Thymus (tissue), 11 donors: Measurements from ENCODE around the gene MYRIP. TPM values are rescaled to one million over a fixed set of nuclear protein-coding genes. Genes with fewer than 3 reads are reported as not detected.

Experiments used
- DNase-seq, 9 donors: peaks; one replicate each; pipeline ENCODE4 v3.0.0-alpha.2; 2013; ENCODE audit warnings: low spot score in 9 of 9, low read depth in 6 of 9, missing footprints in 1 of 9
- H3K27ac ChIP-seq, 2 donors: one replicate each; pipeline ENCODE4 v1.5.1; 2013; ENCODE audit warnings: control low read depth in 1 of 2, low read depth in 1 of 2, low read length in 1 of 2, mild to moderate bottlenecking in 1 of 2, moderate library complexity in 1 of 2
- H3K27me3 ChIP-seq, 2 donors: one replicate each; pipeline ENCODE4 v1.5.1; 2013; ENCODE audit warnings: low read length in 1 of 2; ENCODE audit not compliant: control insufficient read depth in 2 of 2, insufficient read depth in 1 of 2
- H3K36me3 ChIP-seq, 2 donors: one replicate each; pipeline ENCODE4 v1.5.1; 2013; ENCODE audit warnings: low read length in 1 of 2, mild to moderate bottlenecking in 1 of 2, moderate library complexity in 1 of 2; ENCODE audit not compliant: control insufficient read depth in 2 of 2, insufficient read depth in 2 of 2
- H3K4me1 ChIP-seq, 2 donors: one replicate each; pipeline ENCODE4 v1.5.1; 2013; ENCODE audit warnings: low read length in 2 of 2; ENCODE audit not compliant: control insufficient read depth in 2 of 2, insufficient read depth in 2 of 2
- H3K4me3 ChIP-seq, 2 donors: one replicate each; pipeline ENCODE4 v1.5.1; 2013; ENCODE audit warnings: low read length in 2 of 2, control low read depth in 1 of 2, mild to moderate bottlenecking in 1 of 2
- H3K9me3 ChIP-seq, 2 donors: one replicate each; pipeline ENCODE4 v1.5.1; 2013; ENCODE audit warnings: low read length in 1 of 2, mild to moderate bottlenecking in 1 of 2; ENCODE audit not compliant: control insufficient read depth in 2 of 2, insufficient read depth in 1 of 2
- WGBS: extraction: QIAGEN DNeasy Blood & Tissue Kit; methylation state at CpG from one replicate; pipeline ENCODE4 v1.1.7; 2013; 5-methylcytosine and 5-hydroxymethylcytosine counted together
- polyA plus RNA-seq: library from polyadenylated mRNA; stranded (reverse); fragments of 200-250 nt; gene quantifications from one replicate; pipeline ENCODE4 v1.2.3, GENCODE V29; 2013
- total RNA-seq: library from RNA; stranded (reverse); fragments of 120-200 nt; gene quantifications from one replicate; pipeline ENCODE4 v1.2.4, GENCODE V29; 2013
- donor health status: healthy.

The MYRIP gene
- total and polyA plus RNA-seq, 2 donors = 0.28 to 1.6 TPM

GRCh38 chr3:39907981-39908380 is 98.6 kb downstream of the MYRIP start:
- no peaks in the 10 kb centered on the region for H3K9me3 ChIP-seq
- WGBS = 66% methylated on average over 4 of the region's 4 CpGs
- H3K36me3 ChIP-seq = no peaks in the 10 kb centered on the region
- no peak overlapping the region for H3K4me3 ChIP-seq
- no peak overlapping the region for H3K27ac ChIP-seq
- H3K4me1 ChIP-seq = no peaks in the 10 kb centered on the region
- H3K27me3 ChIP-seq = no peaks in the 10 kb centered on the region
- no peak for DNase-seq

GRCh38 chr3:39910135-39910534 is 100.7 kb downstream of the MYRIP start:
- WGBS = 89% methylated on average over 6 of the region's 6 CpGs
- no peaks in the 10 kb centered on the region for H3K27me3 ChIP-seq
- no peaks in the 10 kb centered on the region for H3K36me3 ChIP-seq
- no peaks in the 10 kb centered on the region for H3K9me3 ChIP-seq
- no peaks in the 10 kb centered on the region for H3K4me1 ChIP-seq
- no peak for DNase-seq
- H3K4me3 ChIP-seq = no peak overlapping the region
- H3K27ac ChIP-seq = no peak overlapping the region

- H3K36me3 ChIP-seq = no peaks in the 10 kb centered on the region
- H3K4me3 ChIP-seq = no peak overlapping the region
- H3K27ac ChIP-seq = no peak overlapping the region
- 79% methylated on average over 3 of the region's 3 CpGs for WGBS
- DNase-seq = no peak
- no peaks in the 10 kb centered on the region for H3K4me1 ChIP-seq
- H3K9me3 ChIP-seq = no peaks in the 10 kb centered on the region
- H3K27me3 ChIP-seq = no peaks in the 10 kb centered on the region
Observed at GRCh38 chr3:39910826-39911464, 101.5 kb downstream of the MYRIP start.

- WGBS = 91% methylated on average over 3 of the region's 3 CpGs
- Histone ChIP-seq H3K9me3 (no peaks in the 10 kb centered on the region), H3K27ac (no peak overlapping the region), H3K27me3 (no peaks in the 10 kb centered on the region), H3K4me1 (no peaks in the 10 kb centered on the region), H3K4me3 (no peak overlapping the region), H3K36me3 (no peaks in the 10 kb centered on the region)
- no peak for DNase-seq
Observed at GRCh38 chr3:39911465-39912309, 102.3 kb downstream of the MYRIP start.

- Histone ChIP-seq H3K27me3 (no peaks in the 10 kb centered on the region), H3K4me3 (no peak overlapping the region), H3K9me3 (no peaks in the 10 kb centered on the region), H3K27ac (no peak overlapping the region), H3K36me3 (no peaks in the 10 kb centered on the region), H3K4me1 (no peaks in the 10 kb centered on the region)
- WGBS = 91% methylated on average over 2 of the region's 2 CpGs
- no peak for DNase-seq
Observed at GRCh38 chr3:39915027-39915426, 105.6 kb downstream of the MYRIP start.

GRCh38 chr3:39917065-39917773 is 107.8 kb downstream of the MYRIP start:
- no peak for DNase-seq
- Histone ChIP-seq H3K9me3 (no peaks in the 10 kb centered on the region), H3K4me3 (no peak overlapping the region), H3K36me3 (no peaks in the 10 kb centered on the region), H3K4me1 (no peaks in the 10 kb centered on the region), H3K27me3 (no peaks in the 10 kb centered on the region), H3K27ac (no peak overlapping the region)
- WGBS = 86% methylated on average over 1 of the region's 1 CpG

- no peaks in the 10 kb centered on the region for H3K9me3 ChIP-seq
- H3K36me3 ChIP-seq = no peaks in the 10 kb centered on the region
- no peaks in the 10 kb centered on the region for H3K27me3 ChIP-seq
- H3K4me1 ChIP-seq = no peaks in the 10 kb centered on the region
- no peak for DNase-seq
- no peak overlapping the region for H3K27ac ChIP-seq
- H3K4me3 ChIP-seq = no peak overlapping the region
- WGBS = 98% methylated on average over 2 of the region's 2 CpGs
Observed at GRCh38 chr3:39919281-39919680, 109.9 kb downstream of the MYRIP start.

GRCh38 chr3:39920271-39920670 is 110.9 kb downstream of the MYRIP start:
- no peaks in the 10 kb centered on the region for H3K9me3 ChIP-seq
- no peak overlapping the region for H3K4me3 ChIP-seq
- DNase-seq = no peak
- H3K4me1 ChIP-seq = no peaks in the 10 kb centered on the region
- WGBS = 95% methylated on average over 1 of the region's 1 CpG
- no peak overlapping the region for H3K27ac ChIP-seq
- H3K27me3 ChIP-seq = no peaks in the 10 kb centered on the region
- no peaks in the 10 kb centered on the region for H3K36me3 ChIP-seq

- no peaks in the 10 kb centered on the region for H3K4me1 ChIP-seq
- no peaks in the 10 kb centered on the region for H3K36me3 ChIP-seq
- 64% methylated on average over 2 of the region's 2 CpGs for WGBS
- DNase-seq = no peak
- no peak overlapping the region for H3K4me3 ChIP-seq
- H3K9me3 ChIP-seq = no peaks in the 10 kb centered on the region
- no peaks in the 10 kb centered on the region for H3K27me3 ChIP-seq
- no peak overlapping the region for H3K27ac ChIP-seq
Observed at GRCh38 chr3:39927479-39927878, 118.1 kb downstream of the MYRIP start.
